Activated T-cell treated with anti-CD3 and anti-CD28 coated beads for 48 hours (primary cell): ENCODE data around the gene THAP9.
"Not testable (repeated sequence)": the region's sequence is repeated elsewhere in the genome, so short reads cannot be mapped to it uniquely, and the experiment has no call there.

Source experiments
- DNase-seq: peaks from one replicate; pipeline ENCODE4 v3.0.0-alpha.2; 2020; ENCODE audit warnings: low read depth

THAP9 gene

GRCh38 chr4:82893942-82894341, 6.6 kb upstream of the THAP9 start:
- DNase-seq, result no peak

- DNase-seq, result no peak
These were observed 3.8 kb upstream of the THAP9 start for GRCh38 chr4:82896755-82897154.

- no peak for DNase-seq
These were observed 2.0 kb upstream of the THAP9 start for GRCh38 chr4:82898322-82899243.

GRCh38 chr4:82899374-82900065, 1.0 kb upstream of the THAP9 start:
- no peak for DNase-seq

- DNase-seq, result no peak
These were observed 497 bp upstream of the THAP9 start for GRCh38 chr4:82900066-82900410.

- no peak for DNase-seq
These were observed 716 bp downstream of the THAP9 start for GRCh38 chr4:82901183-82901718.

GRCh38 chr4:82903737-82904136, 3.2 kb downstream of the THAP9 start:
- DNase-seq, result no peak

GRCh38 chr4:82905205-82905604, 4.7 kb downstream of the THAP9 start:
- DNase-seq, result no peak

GRCh38 chr4:82906469-82906868, 5.9 kb downstream of the THAP9 start:
- DNase-seq, result no peak

- no peak for DNase-seq
These were observed 8.8 kb downstream of the THAP9 start for GRCh38 chr4:82909326-82909725.

- no peak for DNase-seq
These were observed 12.8 kb downstream of the THAP9 start for GRCh38 chr4:82913305-82913704.

- not testable (repeated sequence) for DNase-seq
These were observed 13.4 kb downstream of the THAP9 start for GRCh38 chr4:82913968-82914367.

GRCh38 chr4:82918091-82918490, 17.6 kb downstream of the THAP9 start:
- no peak for DNase-seq

GRCh38 chr4:82919386-82919785, 18.9 kb downstream of the THAP9 start:
- DNase-seq, result no peak

- DNase-seq, result no peak
These were observed 21.3 kb downstream of the THAP9 start for GRCh38 chr4:82921795-82922194.

- DNase-seq, result no peak
These were observed 30.6 kb downstream of the THAP9 start for GRCh38 chr4:82930848-82931755.

GRCh38 chr4:82934441-82934840, 33.9 kb downstream of the THAP9 start:
- no peak for DNase-seq

GRCh38 chr4:82939414-82939813, 38.9 kb downstream of the THAP9 start:
- DNase-seq, result no peak

- no peak for DNase-seq
These were observed 47.0 kb downstream of the THAP9 start for GRCh38 chr4:82947498-82947897.

- DNase-seq, result no peak
These were observed 48.2 kb downstream of the THAP9 start for GRCh38 chr4:82948647-82949204.

- DNase-seq, result no peak
These were observed 50.7 kb downstream of the THAP9 start for GRCh38 chr4:82951196-82951595.

GRCh38 chr4:82954212-82954611, 53.7 kb downstream of the THAP9 start:
- DNase-seq, result no peak
